Left kidney (tissue), 2 donors: ENCODE data around the gene HS3ST4. TPM values are rescaled to one million over a fixed set of nuclear protein-coding genes. Genes with fewer than 3 reads are reported as not detected.
"Not testable (repeated sequence)": the region's sequence is repeated elsewhere in the genome, so short reads cannot be mapped to it uniquely, and the experiment has no call there.

Experiments used
- DNase-seq: peaks from one replicate; pipeline ENCODE4 v3.0.0-alpha.2; 2013
- polyA plus RNA-seq: library from polyadenylated mRNA; unstranded; fragments of 120-200 nt; gene quantifications from one replicate; pipeline ENCODE4 v1.2.1, GENCODE V29; 2013; ENCODE audit not compliant: insufficient read length

The HS3ST4 gene
- polyA plus RNA-seq, 1 donor, result 0.88 TPM

DNA sequence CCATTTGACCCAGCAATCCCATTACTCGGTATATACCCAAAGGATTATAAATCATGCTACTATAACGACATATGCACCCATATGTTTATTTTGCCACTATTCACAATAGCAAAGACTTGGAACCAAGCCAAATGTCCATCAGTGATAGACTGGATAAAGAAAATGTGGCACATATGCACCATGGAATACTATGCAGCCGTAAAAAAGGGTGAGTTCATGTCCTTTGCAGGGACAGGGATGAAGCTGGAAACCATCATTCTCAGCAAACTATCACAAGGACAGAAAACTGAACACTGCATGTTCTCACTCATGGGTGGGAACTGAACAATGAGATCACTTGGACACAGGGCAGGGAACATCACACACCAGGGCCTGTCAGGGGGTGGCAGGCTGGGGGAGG is 406.4 kb downstream of the HS3ST4 start:
- not testable (repeated sequence) for DNase-seq

GRCh38 chr16:26102369-26102768 is 410.6 kb downstream of the HS3ST4 start:
- no peak for DNase-seq

GRCh38 chr16:26108836-26109505 is 417.2 kb downstream of the HS3ST4 start:
- DNase-seq, result no peak

- DNase-seq, result no peak
These were observed 420.1 kb downstream of the HS3ST4 start for GRCh38 chr16:26111900-26112299.

- no peak for DNase-seq
These were observed 426.8 kb downstream of the HS3ST4 start for GRCh38 chr16:26118575-26118974.

DNA sequence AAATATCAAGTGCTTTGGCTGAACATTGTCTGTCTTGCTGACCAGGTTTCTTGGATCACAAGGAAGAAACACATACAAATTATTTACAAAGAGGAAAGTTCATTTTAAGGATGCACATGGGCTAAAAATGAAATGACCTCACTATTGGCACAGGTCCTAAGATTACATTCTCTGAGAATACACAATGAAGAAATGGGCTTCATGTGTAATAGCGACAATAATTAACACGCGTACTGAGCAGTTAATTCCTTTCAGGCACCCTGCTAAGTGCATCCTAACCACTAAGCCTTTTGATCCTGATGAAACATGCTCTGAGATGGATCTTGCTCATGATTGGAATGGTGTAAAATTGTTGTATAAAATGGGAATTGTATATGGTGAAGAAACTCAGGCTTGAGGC is 429.0 kb downstream of the HS3ST4 start:
- DNase-seq, result no peak

- DNase-seq, result no peak
These were observed 436.5 kb downstream of the HS3ST4 start for GRCh38 chr16:26128296-26128695.

GRCh38 chr16:26129997-26130396 is 438.2 kb downstream of the HS3ST4 start:
- no peak for DNase-seq

- peak; percentile 10 for DNase-seq
These were observed 441.8 kb downstream of the HS3ST4 start for GRCh38 chr16:26133416-26134093.

GRCh38 chr16:26134588-26134987 is 442.8 kb downstream of the HS3ST4 start:
- no peak for DNase-seq

DNA sequence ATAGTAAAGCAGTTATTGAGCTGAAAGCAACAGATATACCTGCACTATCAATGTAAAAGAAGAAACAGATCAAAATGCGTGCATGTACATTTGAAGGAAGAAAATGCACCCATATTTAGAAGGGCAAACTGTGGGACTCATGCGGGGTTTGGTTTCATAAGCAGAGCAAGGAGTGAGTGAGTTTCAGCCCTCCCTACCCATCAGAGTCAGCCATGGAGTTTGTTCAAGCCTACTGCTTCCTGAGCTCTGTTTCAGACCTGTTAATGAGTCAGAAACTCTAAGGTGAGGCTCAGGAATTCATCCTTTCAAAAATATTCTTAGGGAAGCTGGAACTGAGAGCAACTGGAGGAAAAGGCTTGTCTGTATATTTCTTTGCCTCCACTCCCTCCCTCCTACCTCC is 446.2 kb downstream of the HS3ST4 start:
- no peak for DNase-seq

DNA sequence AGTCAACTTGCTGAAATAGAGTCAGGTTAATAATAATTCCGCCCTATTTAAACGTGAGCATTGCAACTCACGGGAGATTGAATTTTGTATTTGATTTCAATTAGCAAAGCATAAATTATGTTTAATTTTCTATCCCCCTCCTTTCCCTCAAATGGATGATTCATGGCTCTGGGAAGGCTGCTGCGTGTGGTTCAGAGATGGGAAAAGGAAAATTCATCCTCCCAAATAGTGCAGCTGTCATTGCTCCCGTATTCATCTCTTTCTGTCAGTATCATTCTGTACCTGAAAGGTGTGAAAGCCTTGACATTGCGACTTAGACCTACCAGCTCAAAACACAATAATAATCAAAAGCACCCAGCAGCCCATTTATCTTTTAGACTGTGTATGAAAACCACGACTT is 447.3 kb downstream of the HS3ST4 start:
- DNase-seq, result no peak

GRCh38 chr16:26139884-26140283 is 448.1 kb downstream of the HS3ST4 start:
- no peak for DNase-seq

DNA sequence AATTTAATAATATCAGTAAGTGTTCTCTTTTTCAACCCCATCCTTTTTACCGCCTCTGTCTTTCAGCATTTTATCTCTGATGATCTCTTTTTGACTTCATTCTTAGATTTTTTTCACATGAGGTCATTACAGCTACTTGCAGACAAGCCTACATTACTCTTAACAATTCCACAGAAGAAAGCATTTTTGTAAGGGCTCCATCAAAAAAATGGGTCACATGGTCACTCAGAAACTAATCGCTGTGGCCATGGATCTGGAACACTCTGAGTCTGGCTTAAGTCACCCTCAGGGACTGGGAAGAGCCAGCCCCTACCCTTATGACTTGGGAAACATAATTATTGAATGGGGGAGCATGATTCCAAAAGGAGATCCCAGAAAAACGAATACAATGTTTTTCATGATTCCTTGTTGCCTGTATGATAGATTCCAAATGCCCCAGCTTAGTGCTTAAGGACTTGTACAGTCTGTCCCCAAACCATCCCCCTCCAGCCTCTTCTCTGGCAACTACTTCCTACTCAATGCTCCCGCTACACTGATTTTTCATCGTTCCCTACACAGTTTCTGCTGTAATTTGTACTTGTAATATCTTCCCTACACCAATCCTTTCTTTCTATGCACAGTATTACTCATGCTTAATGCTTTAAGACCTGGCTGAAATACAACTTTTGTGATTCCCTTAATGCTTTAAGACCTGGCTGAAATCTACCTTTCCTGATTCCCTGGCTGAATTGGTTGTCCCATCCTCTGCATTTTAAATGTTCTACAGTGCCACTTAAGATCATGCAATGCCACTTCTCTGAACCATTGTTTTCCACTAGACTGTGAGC is 457.8 kb downstream of the HS3ST4 start:
- no peak for DNase-seq

DNA sequence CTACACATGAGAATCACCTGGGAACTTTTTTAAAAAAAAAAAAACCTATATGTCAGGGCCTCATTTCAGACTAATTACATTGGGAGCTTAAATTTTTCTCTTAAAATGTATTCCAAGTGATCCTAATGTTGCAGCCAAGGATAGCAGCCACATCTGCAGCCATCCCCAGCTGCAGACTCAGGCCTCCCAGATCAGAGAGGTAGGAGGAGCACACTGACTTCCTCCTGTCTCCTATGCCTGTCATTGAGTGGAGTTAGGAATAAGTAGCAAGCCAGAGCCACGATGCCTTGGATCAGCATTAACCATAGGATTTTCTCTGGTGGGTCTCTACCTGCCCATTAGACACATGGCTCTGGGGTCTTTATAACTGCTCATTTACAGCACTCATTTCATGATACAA is 463.5 kb downstream of the HS3ST4 start:
- no peak for DNase-seq

- no peak for DNase-seq
These were observed 465.6 kb downstream of the HS3ST4 start for GRCh38 chr16:26157319-26157718.

GRCh38 chr16:26158142-26158759 is 466.5 kb downstream of the HS3ST4 start:
- DNase-seq, result no peak

DNA sequence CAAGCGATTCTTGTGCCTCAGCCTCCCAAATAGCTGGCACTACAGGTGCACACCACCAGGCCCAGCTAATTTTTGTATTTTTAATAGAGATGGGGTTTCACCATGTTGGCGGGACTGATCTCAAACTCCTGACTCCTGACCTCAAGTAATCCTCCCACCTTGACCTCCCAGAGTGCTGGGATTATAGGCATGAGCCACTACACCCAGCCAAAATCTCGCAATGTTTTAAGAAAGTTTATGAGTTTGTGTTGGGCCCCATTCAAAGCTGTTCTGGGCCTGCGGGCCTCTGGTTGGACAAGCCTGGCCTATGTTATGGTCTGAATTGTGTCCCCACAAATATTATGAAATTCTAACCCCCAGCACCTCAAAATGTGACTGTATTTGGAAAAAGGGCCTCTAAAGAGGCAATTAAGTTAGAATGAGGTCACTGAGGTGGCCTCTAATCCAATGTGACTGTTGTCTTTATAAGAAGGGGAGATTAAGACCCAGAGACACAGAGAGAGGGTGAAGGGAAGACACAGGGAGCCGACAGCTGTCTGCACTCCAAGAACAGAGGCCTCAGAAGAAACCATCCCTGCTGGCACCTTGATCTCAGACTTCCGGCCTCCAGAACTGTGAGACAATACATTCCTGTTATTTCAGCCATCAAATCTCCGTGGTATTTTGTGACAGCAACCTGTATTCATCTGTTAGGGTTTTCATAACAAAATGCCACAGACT is 469.9 kb downstream of the HS3ST4 start:
- DNase-seq, result no peak

DNA sequence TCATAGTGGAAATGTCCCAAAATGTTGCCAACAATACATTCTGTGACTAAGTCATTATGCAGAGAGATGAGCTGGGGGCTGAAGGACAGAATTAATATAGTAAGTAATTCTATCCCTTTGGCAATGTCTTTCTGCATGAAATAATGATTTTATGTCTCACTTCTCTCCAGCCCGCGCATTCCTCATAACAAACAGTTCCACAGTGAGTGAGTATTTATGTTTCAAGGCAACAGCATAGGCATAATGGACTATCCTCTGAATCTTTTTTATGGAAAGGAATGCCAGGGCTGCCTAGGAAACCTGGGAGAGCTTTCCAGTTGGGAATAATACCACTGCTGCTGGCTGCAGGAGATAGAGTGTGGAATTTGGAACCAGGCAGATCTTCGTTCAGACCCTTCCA is 477.7 kb downstream of the HS3ST4 start:
- DNase-seq, result no peak

DNA sequence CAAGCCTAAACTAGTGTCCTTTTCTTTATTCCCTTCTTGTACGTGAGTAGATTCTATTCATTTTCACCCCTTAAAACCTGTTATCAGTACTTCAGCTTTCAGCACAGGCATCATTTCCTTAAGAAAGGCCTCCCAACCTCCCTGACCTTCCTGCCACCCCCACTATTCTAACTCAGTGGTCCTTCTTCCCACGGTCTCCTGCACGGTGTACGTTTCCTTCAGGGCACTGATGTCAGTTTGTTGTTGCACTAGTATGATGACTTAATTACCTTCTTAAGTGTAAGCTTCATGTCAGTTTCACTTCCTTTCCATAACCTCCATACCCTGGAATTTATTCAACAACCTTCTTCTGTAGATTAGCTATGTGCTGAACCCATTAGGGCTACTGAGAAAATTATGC is 484.2 kb downstream of the HS3ST4 start:
- DNase-seq, result no peak

DNA sequence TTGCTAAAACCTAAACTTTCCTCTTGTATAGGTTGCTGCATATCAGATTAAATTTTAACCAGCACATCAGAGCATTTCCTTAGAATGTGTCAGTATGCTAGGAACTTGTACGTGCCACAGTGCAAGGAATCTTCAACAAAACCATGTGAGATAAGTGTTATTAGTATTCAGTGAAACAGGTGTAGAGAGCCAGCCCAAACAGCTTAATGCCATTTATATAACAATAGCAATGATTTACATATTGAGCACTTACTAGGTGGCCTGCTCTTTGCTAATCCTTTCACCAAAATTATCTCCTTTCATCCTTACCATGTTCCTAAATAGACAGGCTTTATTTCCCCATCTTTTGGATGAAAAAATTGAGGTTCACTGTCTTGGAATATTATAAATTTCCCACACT is 485.7 kb downstream of the HS3ST4 start:
- DNase-seq, result no peak

DNA sequence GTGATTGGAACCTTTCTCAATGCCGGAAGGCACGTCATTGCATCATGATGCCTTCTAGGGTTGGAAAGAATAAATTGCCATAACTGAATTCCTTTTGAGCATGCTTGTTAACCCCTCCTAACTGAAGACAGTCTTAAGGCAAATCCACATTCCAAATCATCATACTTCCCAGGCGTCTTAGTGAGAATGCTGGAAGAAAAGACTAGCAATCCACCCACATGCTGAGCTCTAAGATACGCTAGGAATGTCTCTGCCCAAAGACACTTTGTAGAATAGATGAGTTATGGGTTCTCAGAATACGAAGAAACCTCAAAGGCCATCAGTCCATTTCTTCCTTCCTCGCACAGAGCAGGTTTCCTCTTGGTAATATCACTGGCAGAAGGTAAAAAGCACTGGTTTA is 486.5 kb downstream of the HS3ST4 start:
- no peak for DNase-seq
